Fibroblast of lung (primary cell): ENCODE measurements around the gene ART4.

Experiments
- EZH2 ChIP-seq: IDR thresholded peaks from 2 replicates; pipeline ENCODE4 v1.5.1; 2012; ENCODE audit warnings: low read length, control low read depth, mild to moderate bottlenecking; ENCODE audit errors: missing control alignments
- TF ChIP-seq, protein P1 (sequence below), 2 donors: IDR thresholded peaks in 1 of 2; conservative IDR thresholded peaks in 1 of 2; 1 replicate in 1 of 2; 2 replicates in 1 of 2; pipeline ENCODE4 v1.5.1; 2011 to 2012; ENCODE audit warnings: low read length in 2 of 2, control low read depth in 1 of 2, inconsistent platforms in 1 of 2, low read depth in 1 of 2, mild to moderate bottlenecking in 1 of 2

DNA sequence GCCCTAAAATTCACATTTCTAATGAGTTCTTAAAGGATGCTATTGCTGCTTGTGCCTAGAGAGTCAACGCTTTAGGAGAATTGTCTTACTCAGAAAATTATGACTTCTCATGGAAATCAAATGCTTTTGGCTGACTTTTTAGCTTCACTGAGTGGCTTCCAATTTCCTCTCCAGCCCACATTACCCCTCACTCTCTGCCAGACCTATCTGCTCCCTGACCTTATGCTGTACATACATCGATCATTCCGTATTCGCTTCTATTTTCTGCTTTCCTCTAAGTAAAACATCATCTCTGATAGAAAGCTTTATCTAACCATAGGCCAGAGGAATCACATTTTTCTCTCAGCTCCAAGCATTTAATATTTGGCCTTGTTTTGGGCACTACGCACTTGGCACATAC lies 16.8 kb downstream of the ART4 start:
- TF ChIP-seq, protein P1, sequence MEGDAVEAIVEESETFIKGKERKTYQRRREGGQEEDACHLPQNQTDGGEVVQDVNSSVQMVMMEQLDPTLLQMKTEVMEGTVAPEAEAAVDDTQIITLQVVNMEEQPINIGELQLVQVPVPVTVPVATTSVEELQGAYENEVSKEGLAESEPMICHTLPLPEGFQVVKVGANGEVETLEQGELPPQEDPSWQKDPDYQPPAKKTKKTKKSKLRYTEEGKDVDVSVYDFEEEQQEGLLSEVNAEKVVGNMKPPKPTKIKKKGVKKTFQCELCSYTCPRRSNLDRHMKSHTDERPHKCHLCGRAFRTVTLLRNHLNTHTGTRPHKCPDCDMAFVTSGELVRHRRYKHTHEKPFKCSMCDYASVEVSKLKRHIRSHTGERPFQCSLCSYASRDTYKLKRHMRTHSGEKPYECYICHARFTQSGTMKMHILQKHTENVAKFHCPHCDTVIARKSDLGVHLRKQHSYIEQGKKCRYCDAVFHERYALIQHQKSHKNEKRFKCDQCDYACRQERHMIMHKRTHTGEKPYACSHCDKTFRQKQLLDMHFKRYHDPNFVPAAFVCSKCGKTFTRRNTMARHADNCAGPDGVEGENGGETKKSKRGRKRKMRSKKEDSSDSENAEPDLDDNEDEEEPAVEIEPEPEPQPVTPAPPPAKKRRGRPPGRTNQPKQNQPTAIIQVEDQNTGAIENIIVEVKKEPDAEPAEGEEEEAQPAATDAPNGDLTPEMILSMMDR (conservative IDR thresholded peaks at IDR 0.05 in 1 of 2, IDR thresholded peaks at IDR 0.05 in 1 of 2; ENCODE audit: low read depth in 1 of 2, low read length in 2 of 2) = no peak
- no peak for TF ChIP-seq EZH2
